ENCODE data around the gene SLC28A1.

DNA sequence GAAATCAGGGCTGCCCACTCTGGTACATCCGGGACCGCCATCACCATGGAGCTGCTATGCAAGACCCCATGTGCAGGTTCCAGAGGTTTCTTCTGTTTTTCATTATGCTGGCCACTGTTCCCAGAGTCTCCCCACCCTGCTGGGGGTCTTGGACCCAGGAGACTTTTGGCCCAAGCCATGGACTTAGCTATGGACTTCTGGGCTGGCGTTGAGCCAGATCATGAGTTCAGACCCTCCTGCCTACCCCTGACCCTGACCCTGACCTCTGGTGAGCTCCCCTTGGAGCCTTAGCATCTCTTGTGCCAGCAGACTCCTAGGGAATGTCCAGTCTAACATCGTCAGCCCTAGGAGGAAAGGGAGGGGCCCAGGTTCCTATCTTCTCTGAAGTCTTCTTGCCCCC, 25.3 kb downstream of the SLC28A1 start:
- TF ChIP-seq, protein P1, sequence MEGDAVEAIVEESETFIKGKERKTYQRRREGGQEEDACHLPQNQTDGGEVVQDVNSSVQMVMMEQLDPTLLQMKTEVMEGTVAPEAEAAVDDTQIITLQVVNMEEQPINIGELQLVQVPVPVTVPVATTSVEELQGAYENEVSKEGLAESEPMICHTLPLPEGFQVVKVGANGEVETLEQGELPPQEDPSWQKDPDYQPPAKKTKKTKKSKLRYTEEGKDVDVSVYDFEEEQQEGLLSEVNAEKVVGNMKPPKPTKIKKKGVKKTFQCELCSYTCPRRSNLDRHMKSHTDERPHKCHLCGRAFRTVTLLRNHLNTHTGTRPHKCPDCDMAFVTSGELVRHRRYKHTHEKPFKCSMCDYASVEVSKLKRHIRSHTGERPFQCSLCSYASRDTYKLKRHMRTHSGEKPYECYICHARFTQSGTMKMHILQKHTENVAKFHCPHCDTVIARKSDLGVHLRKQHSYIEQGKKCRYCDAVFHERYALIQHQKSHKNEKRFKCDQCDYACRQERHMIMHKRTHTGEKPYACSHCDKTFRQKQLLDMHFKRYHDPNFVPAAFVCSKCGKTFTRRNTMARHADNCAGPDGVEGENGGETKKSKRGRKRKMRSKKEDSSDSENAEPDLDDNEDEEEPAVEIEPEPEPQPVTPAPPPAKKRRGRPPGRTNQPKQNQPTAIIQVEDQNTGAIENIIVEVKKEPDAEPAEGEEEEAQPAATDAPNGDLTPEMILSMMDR (conservative IDR thresholded peaks at IDR 0.05; ENCODE audit: low read depth, low read length) = no peak
- TF ChIP-seq EZH2 (IDR thresholded peaks at IDR 0.05; ENCODE audit: low read length, unreplicated experiment) = no peak
